CD4-positive, alpha-beta T cell treated with Interferon gamma for 1 hour (primary cell): Measurements from ENCODE around the gene EEF1AKMT2.
"Not testable (repeated sequence)": the region's sequence is repeated elsewhere in the genome, so short reads cannot be mapped to it uniquely, and the experiment has no call there.

ENCODE experiments used
- DNase-seq: peaks from one replicate; pipeline ENCODE4 v3.0.0-alpha.2; 2020

Gene EEF1AKMT2

DNA sequence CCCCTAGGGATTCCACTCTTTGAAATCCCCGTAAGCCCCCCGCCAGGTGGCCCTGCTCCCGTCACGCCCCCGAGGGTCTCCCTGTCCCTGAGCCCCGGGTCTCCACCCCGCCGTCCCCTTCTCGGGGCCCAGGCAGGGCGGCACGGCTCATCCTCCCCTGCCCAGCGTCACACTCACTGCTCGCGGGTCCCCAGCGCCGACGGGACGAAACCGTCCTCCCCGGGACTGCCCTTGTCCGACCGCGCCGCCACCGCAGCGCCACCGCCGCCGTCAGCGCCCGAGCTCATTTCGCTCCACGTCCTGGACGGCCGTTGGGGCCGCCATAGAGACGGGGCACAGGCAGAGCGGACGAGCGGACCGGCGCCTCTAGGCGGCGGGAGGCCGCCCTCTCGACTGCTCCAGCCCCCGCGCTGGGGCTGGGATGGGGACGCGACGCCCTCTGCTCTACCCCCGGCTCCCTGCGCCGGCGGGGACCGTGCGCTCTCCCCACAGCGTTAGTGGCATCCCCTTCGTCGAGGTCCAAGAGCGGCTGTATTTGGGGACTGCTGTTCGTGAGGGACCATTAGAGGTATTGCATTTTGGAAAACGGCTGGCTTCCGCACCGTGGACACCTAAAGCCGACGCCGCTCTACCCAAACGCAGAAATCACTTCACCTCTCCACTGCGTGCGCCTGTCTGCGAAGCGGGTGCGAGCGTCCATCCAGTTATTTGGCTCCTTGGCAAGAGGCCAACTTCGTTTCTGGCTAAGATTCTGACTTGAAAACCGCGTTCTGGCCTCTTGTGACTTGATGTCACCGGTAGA is at the start of gene EEF1AKMT2:
Gene EEF1AKMT2 (minus strand): TSS at position 341 of the 802 bp plus-strand sequence. CDS start 54 bp downstream, at position 287.
- DNase-seq, result peak; percentile 84

DNA sequence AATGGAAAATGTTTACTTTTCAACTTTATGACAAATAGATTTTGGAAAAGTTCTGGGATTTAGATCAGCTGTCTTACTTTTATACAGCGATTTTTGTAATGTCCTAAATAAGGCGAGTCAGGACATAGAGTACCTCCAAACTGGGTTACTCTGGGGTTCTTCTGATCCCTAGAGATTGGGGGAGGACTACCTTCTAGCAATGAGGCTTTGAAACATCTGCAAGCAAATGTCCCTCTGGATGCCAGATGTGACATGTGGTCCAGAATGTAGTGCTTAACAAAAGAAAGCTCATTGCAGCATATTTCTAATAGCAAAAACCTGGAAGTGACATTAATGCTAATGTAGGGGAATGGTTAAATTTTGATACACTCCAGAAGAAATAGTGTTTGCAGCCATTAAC is 46.0 kb upstream of the EEF1AKMT2 start:
- no peak for DNase-seq

DNA sequence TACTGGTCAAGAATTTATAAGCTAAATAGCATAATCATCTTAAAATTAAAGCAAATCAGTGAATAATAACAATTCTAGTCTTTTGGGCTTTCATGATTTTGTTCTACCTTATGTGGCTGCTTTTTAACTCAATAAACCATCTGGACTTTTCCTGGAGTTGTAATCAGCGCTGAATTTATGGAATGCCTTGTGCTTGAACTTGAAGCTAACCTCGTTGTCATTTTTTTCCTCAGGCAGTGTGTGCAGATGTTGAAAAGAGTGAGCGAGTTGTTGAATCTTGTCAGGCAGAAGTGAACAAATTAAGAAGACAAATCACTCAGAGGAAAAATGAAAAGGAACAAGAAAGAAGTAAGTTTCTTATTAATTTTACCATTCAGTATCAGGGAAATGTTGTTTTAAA is 39.4 kb upstream of the EEF1AKMT2 start:
- no peak for DNase-seq

DNA sequence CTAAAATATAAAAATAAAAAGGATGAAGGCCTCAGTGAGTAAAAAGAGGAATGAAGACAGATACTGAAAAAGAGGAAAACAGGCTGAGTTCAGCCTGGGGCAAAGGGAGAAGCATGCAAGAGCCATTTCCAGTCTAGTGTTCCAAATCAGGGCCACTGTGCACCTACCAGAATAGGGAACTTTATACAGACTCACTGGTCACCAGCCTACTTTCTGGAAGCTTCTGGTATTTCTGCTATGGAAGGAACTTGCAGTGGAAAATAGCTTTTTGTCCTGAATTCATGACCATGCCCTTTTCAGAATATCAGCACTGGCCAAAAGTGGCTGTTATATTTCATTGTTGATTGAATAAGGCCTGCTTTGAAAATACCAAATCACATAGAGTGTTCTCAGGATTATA is 38.8 kb upstream of the EEF1AKMT2 start:
- DNase-seq, result no peak

DNA sequence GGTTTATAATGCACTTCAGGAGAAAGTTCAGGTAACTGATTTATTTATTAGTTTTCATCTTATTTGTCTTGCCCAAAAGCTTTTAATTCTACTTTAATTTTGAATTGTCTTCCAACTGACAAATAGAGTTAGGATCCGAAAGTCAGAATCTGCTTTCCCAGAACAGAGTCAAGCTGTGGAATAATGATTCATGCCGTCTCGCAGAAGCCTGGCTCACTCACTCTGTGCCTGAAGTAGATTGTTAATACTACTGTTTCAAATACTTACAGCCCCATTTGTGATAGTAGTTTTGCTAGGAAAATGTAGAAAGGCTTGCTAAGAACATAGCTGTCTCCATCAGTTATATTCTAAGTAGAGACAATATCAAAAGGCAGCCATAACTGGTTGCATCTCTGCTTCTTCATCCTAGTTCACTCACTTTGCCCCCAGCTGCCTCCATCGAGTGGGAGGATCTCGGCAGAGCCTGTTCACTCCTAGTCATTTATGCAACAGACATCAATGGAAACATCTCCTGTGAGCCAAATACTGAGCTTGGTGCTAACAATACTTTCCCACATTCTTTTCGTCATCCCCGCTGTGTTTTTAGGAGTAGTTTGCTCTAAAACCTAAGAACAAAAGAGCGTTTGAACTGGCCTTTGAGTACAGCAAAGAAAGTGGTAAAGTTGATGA is 37.9 kb upstream of the EEF1AKMT2 start:
- DNase-seq, result no peak

DNA sequence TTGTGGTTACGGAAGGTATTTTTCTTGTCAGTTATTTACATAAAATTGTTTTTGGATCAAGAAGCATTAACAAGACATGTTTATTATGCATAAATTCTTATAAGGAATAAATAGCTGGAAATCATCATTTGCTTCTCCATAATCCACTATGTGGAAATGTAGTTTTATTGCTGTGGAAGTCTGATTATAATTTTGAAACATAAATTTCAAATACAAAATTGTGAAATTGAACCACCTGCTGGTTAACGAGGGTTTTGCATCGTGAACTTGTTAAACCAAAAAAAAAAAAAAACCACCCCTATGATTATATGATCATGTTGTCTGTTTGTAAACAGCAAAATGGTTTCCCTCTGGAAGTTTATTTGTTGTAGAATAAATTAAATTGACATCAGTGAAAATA is 35.8 kb upstream of the EEF1AKMT2 start:
- DNase-seq, result no peak

DNA sequence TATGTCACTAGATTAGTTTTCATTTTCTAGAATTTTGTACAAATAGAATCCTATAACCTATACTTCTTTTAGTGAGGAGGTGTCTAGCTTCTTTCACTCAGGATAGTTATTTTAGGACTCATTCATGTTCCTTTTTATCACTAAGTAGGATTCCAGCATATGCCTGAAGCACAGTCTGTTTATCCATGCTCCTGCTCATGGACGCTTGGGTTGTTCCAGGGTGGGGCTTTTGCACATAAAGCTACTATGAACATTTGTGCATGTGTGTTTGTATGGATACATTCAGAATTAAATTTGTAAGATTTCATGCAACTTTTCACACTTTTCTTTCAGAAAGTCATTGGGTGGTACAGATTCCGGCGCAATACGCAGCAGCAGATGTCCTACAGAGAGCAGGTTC is 34.6 kb upstream of the EEF1AKMT2 start:
- no peak for DNase-seq

DNA sequence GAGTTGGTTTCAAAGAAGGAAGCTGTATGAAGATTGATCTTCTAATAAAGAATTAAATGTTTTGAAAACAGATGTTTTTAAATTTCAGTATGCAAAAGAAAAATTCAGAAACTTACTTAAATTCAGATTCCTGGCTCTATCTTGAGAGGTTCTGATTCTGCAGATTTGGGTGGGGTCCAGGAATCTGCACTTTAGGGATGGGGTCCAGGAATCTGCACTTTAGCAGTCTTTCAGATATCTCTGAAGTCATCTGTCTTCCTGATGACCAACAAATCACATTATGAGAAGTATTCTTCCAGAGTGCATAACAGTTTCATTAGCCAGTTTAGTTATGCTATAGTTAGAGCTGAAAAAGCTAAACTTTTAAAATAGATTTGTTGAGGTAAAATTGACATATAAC is 34.0 kb upstream of the EEF1AKMT2 start:
- DNase-seq, result no peak

DNA sequence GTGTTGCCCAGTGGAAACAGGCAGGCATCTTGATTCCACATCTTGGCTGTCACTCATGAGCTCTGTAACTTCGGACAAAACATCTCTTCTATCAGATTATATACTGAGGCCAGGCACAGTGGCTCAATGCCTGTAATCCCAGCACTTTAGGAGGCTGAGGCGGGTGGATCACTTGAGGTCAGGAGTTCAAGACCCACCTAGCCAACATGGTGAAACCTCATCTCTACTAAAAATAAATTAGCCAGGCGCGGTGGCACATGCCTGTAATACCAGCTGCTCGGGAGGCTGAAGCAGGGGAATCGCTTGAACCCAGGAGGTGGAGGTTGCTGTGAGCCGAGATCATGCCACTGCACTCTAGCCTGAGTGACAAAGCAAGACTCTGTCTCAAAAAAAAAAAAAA is 33.2 kb upstream of the EEF1AKMT2 start:
- not testable (repeated sequence) for DNase-seq

DNA sequence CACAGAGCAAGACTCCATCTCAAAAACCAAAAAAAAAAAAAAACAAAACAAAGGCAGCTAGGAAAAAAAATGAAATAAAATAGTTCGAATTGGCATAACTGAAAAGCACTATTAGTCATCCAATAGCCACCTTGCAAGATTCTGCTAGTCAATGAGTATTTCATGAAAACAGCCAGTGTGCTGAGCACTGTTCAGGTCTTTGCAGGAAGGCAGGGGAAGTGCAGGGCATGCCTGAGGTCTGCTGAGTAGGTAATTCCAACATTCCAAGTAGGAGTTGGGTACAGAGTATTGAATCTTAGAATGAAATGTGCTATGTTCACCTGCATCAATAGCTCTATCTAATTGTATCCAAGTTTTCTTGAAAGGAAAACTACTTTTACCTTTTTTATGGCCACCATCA is 32.8 kb upstream of the EEF1AKMT2 start:
- no peak for DNase-seq

DNA sequence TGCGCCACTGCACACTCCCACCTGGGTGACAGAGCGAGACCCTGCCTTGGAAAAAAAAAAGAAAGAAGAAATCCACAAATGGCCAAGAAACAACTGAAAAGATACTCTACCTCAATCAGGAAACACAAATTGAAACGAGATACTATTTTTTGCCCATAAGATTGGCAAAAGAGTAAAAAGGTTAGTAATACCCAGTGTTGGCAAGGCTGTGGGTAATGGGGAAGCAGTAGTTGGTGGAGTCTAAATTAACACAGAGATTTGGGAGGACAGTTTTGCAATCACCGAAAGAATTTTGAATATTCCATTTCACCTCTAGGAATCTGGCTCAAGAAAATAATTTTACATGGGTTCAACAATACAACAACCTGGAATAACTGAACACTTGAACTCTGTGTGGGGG is 29.8 kb upstream of the EEF1AKMT2 start:
- DNase-seq, result no peak

DNA sequence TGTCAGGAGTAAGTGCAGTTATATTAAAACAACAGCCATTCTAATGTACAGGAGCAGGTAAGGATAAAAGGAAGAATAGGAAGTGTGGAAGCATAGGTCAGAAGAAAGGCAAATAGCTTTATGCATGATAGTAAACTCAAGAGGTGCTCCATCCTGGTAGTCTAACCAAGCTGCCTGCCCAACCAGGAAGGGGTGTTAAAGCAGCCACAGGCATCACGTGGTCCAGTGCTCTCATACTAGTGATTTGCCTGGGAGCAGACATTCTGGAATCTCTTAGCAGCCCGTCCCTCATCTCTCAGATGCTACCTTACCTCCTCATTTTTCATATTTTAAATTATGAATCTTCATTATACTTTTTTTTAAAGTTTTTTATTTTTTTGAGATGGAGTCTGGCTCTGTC is 28.4 kb upstream of the EEF1AKMT2 start:
- DNase-seq, result no peak

DNA sequence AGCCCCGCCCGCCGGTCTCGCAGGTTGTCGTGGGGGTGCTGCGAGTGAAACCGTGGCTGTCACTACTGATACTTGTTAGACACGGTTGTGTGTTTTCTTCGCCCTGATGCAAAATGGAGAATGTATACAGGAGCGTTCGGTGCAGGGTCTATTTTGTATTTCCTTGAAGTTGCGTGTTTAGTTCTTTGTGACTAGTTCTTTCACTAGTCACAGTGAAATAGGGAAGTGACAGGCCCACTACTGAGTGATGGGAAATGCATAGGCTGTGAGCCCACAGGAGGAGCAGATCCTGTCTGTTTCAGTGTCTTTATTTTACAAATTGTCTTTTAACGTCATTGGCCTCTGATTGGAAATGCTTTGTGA is 10.6 kb upstream of the EEF1AKMT2 start:
- DNase-seq, result peak; percentile 29

DNA sequence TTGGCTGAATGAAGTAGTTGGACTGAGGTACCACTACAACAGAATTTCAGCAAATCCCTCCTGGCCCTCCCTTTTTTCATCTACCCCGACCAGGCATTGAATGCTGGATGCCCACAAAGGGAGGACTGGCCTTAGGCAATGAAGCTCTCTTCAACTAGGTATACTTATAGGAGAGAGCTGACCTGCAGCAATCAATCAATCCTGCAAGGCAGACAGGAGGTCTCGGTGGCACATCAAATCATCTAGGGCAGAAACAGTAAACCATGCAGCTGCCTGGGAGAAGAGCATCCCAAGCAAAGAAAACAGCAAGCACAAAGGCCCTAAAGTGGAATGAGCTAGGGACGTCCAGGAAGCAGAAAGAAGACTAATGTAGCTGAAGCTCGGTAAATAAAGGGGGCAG is 7.5 kb upstream of the EEF1AKMT2 start:
- DNase-seq, result no peak

DNA sequence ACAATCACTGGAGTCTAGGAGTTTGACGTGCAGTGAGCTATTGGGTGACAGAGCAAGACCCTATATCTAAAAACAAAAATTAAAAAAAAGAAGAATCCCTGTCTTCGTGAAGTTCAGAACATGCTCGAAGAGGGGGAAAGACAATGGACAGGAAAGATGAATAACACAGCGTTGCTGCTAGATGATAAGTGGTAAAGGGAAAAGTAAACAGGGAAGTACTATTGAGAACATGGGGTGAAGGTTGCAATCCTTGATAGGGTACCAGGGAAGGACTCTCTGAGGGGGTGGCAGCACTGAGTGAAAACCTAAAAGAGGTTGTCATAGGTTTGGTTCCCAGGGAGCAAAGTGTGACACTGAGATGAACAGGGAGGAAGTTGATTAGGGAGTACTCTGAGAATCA is 7.1 kb upstream of the EEF1AKMT2 start:
- DNase-seq, result no peak

DNA sequence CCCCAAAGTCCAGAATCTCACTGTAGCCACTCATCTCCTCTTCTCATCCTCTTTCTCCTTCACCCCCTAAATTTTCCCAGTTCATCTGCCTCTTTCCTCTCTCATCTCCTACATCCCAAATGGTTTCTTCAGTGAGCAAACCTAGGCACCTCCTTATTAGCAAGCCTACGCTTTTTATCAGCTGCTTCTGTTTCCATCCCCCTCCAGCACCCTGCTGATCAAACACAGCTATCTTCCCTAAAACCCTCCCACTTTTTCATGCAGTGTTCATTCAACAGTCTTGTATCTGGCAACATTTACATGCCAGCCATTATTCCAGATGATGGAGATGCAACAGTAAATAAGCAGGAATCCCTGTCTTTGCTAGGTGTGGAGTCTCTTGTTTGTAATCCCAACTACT is 6.7 kb upstream of the EEF1AKMT2 start:
- DNase-seq, result no peak

DNA sequence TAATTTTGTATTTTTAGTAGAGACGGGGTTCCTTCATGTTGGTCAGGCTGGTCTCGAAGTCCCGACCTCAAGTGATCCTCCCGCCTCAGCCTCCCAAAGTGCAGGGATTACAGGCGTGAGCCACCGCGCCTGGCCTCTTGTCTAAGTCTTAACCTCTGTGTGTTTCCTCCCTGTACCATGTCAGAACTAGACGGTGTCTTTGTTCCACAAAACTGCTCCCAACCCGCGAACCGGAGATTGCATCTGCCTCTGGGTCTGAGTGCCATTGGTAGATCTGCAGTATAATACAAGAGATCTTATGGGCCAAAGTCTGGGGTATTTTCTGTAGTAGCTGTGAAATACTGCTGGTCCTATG is 1.3 kb upstream of the EEF1AKMT2 start:
- DNase-seq, result no peak

DNA sequence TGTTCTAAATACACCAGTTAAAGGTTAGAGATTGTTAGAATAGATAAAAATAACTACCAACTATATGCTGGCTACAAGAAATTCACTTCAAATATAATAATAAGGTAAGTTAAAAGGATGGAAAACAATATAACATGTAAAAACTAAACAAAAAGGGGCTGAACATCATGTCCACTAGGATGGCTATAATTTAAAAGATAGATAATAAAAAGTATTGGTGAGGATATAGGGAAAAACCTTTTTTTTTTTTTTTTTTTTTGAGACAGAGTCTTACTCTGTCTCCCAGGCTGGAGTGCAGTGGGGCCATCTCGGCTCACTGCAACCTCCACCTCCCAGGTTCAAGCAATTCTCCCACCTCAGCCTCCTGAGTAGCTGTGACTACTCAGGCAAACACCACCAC is 8.8 kb downstream of the EEF1AKMT2 start:
- not testable (repeated sequence) for DNase-seq

DNA sequence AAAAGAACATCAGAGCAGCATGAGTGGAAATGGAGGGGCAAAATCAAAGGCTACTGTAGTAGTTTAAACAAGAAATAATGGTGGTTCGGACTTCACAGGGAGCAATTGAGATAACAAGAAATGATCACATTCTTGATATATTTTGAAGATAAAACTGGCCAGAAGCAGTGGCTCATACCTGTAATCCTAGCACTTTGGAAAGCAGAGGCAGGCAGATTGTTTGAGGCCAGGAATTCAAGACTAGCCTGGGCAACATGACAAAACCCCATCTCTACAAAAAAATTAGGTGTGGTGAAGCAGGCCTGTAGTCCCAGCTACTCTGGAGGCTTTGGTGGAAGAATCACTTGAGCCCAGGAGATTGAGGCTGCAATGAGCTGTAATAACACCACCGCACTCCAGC is 22.9 kb downstream of the EEF1AKMT2 start:
- DNase-seq, result no peak

DNA sequence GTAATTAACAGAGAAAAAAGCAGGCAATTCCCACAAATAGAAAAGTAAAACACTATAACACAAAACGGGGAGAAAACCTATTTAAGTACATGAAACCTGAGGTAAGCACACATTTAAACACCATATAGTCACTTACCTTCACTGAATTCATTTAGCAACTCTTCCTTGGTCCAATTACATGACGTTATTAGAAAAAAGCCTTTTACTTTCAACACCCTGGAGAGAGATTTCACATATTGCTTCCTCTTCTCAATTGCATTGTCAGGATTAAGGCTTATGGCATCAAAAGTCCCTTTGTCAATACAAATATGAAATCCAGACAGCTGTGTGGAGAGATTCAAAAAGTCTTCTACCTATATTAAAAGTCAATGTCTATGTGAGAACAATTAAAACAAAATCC is 26.4 kb downstream of the EEF1AKMT2 start:
- no peak for DNase-seq

DNA sequence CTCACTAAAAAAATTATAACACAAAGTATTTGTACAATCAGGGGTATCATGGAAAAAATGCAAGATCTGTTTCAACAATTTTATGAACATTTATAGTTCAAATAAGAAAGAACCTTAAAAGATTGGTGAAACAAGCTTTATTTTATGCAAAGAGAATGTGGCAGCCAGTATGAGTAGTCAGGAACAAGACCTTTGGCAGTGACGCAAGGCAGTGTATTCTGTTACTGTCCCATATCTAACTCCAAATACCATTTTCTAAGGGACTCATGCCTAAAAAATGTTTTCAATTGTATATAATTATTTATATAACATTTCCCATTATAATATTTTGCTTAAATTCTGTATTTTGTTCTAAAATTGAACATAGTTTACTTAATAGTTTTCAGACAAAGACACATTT is 28.4 kb downstream of the EEF1AKMT2 start:
- no peak for DNase-seq

DNA sequence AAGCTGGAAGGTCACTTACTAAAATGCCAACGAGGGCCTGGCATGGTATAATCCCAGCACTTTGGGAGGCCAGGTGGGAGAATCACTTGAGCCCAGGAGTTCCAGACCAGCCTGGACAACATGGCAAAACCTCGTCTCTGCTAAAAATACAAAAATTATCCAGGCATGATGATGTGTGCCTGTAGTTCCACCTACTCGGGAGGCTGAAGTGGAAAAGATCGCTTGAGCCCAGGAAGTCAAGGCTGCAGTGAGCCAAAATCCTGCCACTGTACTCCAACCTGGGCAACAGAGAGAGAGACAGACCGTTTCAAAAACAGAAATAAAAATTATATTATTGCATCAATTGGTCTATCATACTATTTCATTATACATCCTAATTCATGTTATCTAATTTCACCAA is 29.4 kb downstream of the EEF1AKMT2 start:
- DNase-seq, result no peak

DNA sequence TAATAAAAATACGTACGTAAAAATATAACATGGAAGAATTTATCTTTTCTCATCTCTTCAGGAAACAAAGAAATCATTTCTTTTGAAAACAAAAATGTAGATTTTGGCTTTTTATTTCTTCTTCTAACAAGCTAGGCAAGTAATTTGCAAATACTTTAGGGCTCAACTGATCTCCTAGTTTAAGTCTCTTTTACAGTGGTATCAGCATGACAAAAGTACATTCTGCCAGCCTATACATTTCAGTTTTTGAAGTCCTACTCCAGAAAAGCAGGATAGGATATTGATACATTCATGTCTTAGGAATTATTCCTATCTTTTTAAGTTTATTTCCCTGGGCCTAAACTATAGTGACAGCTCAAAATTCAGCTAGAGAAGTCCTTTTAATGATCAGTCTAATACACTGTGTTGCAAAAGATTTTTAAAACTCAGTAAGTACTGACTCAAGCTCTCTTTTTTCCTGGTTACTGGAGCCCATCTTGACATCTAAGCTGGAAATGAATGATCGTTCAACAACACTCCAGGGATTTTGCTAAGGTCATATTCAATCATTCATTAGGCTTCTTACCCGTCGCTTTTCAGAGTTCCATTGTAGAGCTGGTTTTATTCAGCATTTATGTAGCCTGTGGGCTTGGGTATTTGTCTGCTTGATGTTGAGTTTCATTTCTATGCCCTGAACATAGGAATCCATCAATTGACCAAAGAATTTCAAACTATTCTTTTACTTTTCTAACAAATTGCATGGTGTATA is 35.4 kb downstream of the EEF1AKMT2 start:
- no peak for DNase-seq

DNA sequence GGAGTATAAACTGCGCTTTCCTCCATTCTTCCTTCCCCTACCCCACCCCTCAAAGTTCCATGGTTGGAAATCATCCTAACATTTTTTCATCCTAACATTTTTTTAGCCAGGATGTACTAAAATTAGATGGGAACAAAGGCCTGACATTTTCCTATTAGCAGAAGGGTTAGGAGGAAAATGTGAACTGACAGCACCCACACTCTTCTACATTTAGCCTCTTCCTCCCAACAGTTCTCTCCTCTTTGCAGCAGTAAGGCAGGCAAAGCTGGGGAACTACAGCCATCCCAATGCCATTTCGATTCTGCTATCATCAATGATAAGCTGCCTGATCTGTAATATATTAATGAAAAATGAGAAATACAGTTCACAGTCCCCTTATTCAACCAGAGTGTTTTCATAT is 36.1 kb downstream of the EEF1AKMT2 start:
- DNase-seq, result no peak
